H1 (cell line): ENCODE data around the gene CRYBA4. TPM values are rescaled to one million over a fixed set of nuclear protein-coding genes. Genes with fewer than 3 reads are reported as not detected.

Experiments used
- CTCF ChIA-PET: fragments of 300-600 bp; sonication (Branson Sonifier 250); formaldehyde crosslinking; loops from one replicate; lab custom pipeline; 2021; ENCODE audit not compliant: partially characterized antibody; lab: Charles Lee
- POLR2A ChIA-PET: fragments of 300-600 bp; sonication (Branson Sonifier 250); formaldehyde crosslinking; loops from one replicate; lab custom pipeline; 2021; ENCODE audit warnings: inconsistent platforms; ENCODE audit not compliant: partially characterized antibody; lab: Charles Lee
- DNase-seq, 2 experiments: peaks; one replicate each; pipeline versions ENCODE4 v3.0.0 to v3.0.0-alpha.2; 2010 to 2022; ENCODE audit warnings: low spot score in 2 of 2, low read depth in 1 of 2, mixed read lengths in 1 of 2
- FAIRE-seq: peaks from 2 replicates; lab custom pipeline; 2011; peaks lifted over from hg19 to GRCh38; lab: Jason Lieb, UNC
- H2AFZ ChIP-seq: 2 replicates; pipeline ENCODE4 v1.8.1; 2012; ENCODE audit warnings: low read length, inconsistent platforms
- H2AK5ac ChIP-seq: 2 replicates; pipeline ENCODE4 v1.6.1; 2013; ENCODE audit warnings: low read depth, low read length
- H2BK120ac ChIP-seq: replicated peaks from 2 replicates; pipeline ENCODE3; 2013; ENCODE audit warnings: low read depth, low read length, inconsistent platforms
- H2BK12ac ChIP-seq: 2 replicates; pipeline ENCODE4 v1.6.1; 2013; ENCODE audit warnings: low read depth, low read length
- H2BK15ac ChIP-seq: 2 replicates; pipeline ENCODE4 v1.6.1; 2013; ENCODE audit warnings: low read length
- H2BK20ac ChIP-seq: 2 replicates; pipeline ENCODE4 v1.6.1; 2013; ENCODE audit warnings: low read length
- H2BK5ac ChIP-seq: 2 replicates; pipeline ENCODE4 v1.6.1; 2013; ENCODE audit warnings: low read depth, low read length
- H3K14ac ChIP-seq: 2 replicates; pipeline ENCODE4 v1.6.1; 2013; ENCODE audit warnings: inconsistent platforms; ENCODE audit not compliant: insufficient read length
- H3K18ac ChIP-seq: 2 replicates; pipeline ENCODE4 v1.6.1; 2013; ENCODE audit warnings: low read length; ENCODE audit errors: extremely low read depth
- H3K23ac ChIP-seq: 2 replicates; pipeline ENCODE4 v1.6.1; 2013; ENCODE audit warnings: inconsistent platforms; ENCODE audit not compliant: insufficient read length
- H3K23me2 ChIP-seq: 2 replicates; pipeline ENCODE4 v1.6.1; 2013; ENCODE audit warnings: low read depth, low read length
- H3K27ac ChIP-seq: 2 replicates; pipeline ENCODE4 v1.6.1; 2011; ENCODE audit warnings: low read depth, low read length, inconsistent platforms
- H3K27me3 ChIP-seq, 4 experiments: replicated peaks in 1 of 4; 1 replicate in 1 of 4; 2 replicates in 3 of 4; pipeline versions ENCODE4 v1.6.1 to v1.8.1; 2011 to 2013; ENCODE audit warnings: low read length in 3 of 4, mild to moderate bottlenecking in 3 of 4, inconsistent platforms in 2 of 4, mixed read lengths in 2 of 4, moderate library complexity in 1 of 4; ENCODE audit not compliant: control insufficient read depth in 3 of 4, insufficient read depth in 3 of 4; ENCODE audit errors: extremely low read depth in 1 of 4
- H3K36me3 ChIP-seq, 4 experiments: 2 replicates each; pipeline versions ENCODE4 v1.6.1 to v1.8.1; 2011 to 2013; ENCODE audit warnings: mild to moderate bottlenecking in 4 of 4, low read length in 3 of 4, moderate library complexity in 2 of 4, control low read depth in 1 of 4, inconsistent platforms in 1 of 4; ENCODE audit not compliant: insufficient read depth in 4 of 4, control insufficient read depth in 2 of 4
- H3K4ac ChIP-seq: replicated peaks from 2 replicates; pipeline ENCODE3; 2013; ENCODE audit warnings: low read length, low read depth, mixed read lengths, inconsistent platforms; ENCODE audit not compliant: insufficient read length
- H3K4me1 ChIP-seq, 4 experiments: replicated peaks in 1 of 4; 1 replicate in 1 of 4; 2 replicates in 3 of 4; pipeline versions ENCODE4 v1.6.1 to v1.8.1; 2011 to 2013; ENCODE audit warnings: low read length in 3 of 4, inconsistent platforms in 2 of 4, mixed read lengths in 1 of 4; ENCODE audit not compliant: insufficient read depth in 4 of 4, control insufficient read depth in 3 of 4
- H3K4me2 ChIP-seq, 2 experiments: 2 replicates each; pipeline versions ENCODE4 v1.6.1 to v1.8.1; 2011 to 2013; ENCODE audit warnings: low read depth in 2 of 2, low read length in 2 of 2, control low read depth in 1 of 2, inconsistent platforms in 1 of 2, mild to moderate bottlenecking in 1 of 2; ENCODE audit not compliant: insufficient read depth in 1 of 2
- H3K4me3 ChIP-seq, 4 experiments: fragments of 200-600, 300-600 bp in 1 of 4; sonication (generic), shearing (Covaris generic), sonication (Bioruptor Twin) in 1 of 4; 2 replicates each; pipeline versions ENCODE4 v1.5.1 to v1.8.1; 2011 to 2016; ENCODE audit warnings: low read length in 4 of 4, low read depth in 3 of 4, control low read depth in 2 of 4, inconsistent platforms in 2 of 4, mild to moderate bottlenecking in 2 of 4, mixed read lengths in 1 of 4, moderate library complexity in 1 of 4; ENCODE audit not compliant: insufficient read depth in 2 of 4; ENCODE audit errors: extremely low read depth in 1 of 4
- H3K56ac ChIP-seq: replicated peaks from 2 replicates; pipeline ENCODE3; 2013; ENCODE audit warnings: low read depth, mild to moderate bottlenecking, mixed read lengths, low read length, inconsistent platforms; ENCODE audit not compliant: insufficient read length
- H3K79me1 ChIP-seq: 2 replicates; pipeline ENCODE4 v1.6.1; 2013; ENCODE audit warnings: low read depth, low read length, control low read depth
- H3K79me2 ChIP-seq, 2 experiments: 2 replicates each; pipeline versions ENCODE4 v1.6.1 to v1.8.1; 2012 to 2013; ENCODE audit warnings: low read length in 2 of 2, mild to moderate bottlenecking in 2 of 2, inconsistent platforms in 1 of 2; ENCODE audit not compliant: insufficient read depth in 2 of 2, control insufficient read depth in 1 of 2
- H3K9ac ChIP-seq, 4 experiments: replicated peaks in 1 of 4; 1 replicate in 1 of 4; 2 replicates in 3 of 4; pipeline versions ENCODE4 v1.6.1 to v1.8.1; 2011 to 2013; ENCODE audit warnings: low read depth in 3 of 4, low read length in 3 of 4, control low read depth in 2 of 4, mild to moderate bottlenecking in 2 of 4, moderate library complexity in 2 of 4, inconsistent platforms in 1 of 4; ENCODE audit errors: extremely low read depth in 1 of 4
- H3K9me3 ChIP-seq, 2 experiments: 2 replicates each; pipeline versions ENCODE4 v1.6.1 to v1.8.1; 2012 to 2013; ENCODE audit warnings: mild to moderate bottlenecking in 2 of 2, moderate library complexity in 2 of 2, control low read depth in 1 of 2, inconsistent platforms in 1 of 2, low read depth in 1 of 2, low read length in 1 of 2, mixed read lengths in 1 of 2; ENCODE audit not compliant: insufficient read depth in 2 of 2
- H4K20me1 ChIP-seq, 2 experiments: replicated peaks in 1 of 2; 2 replicates each; pipeline versions ENCODE3 to v1.8.1; 2011 to 2013; ENCODE audit warnings: inconsistent platforms in 2 of 2, low read length in 2 of 2, mild to moderate bottlenecking in 1 of 2; ENCODE audit not compliant: insufficient read depth in 2 of 2, control insufficient read depth in 1 of 2
- H4K5ac ChIP-seq: 2 replicates; pipeline ENCODE4 v1.6.1; 2013; ENCODE audit warnings: low read length, low read depth, mixed read lengths, inconsistent platforms; ENCODE audit not compliant: insufficient read length
- H4K8ac ChIP-seq: 2 replicates; pipeline ENCODE4 v1.8.0; 2013; ENCODE audit warnings: mild to moderate bottlenecking, moderate library complexity, low read length, inconsistent platforms; ENCODE audit not compliant: insufficient read depth; ENCODE audit errors: extremely low read depth
- H4K91ac ChIP-seq: replicated peaks from 2 replicates; pipeline ENCODE3; 2013; ENCODE audit warnings: low read length, mixed read lengths, inconsistent platforms; ENCODE audit not compliant: insufficient read length
- MAFK ChIP-seq: IDR thresholded peaks from 2 replicates; pipeline ENCODE4 v1.6.1; 2012; ENCODE audit warnings: low read depth, mild to moderate bottlenecking, improper control_type of control experiment, low read length
- SIX5 ChIP-seq: IDR thresholded peaks from 2 replicates; pipeline ENCODE4 v1.6.1; 2011; ENCODE audit warnings: mild to moderate bottlenecking, low read depth, low read length
- WGBS, 2 experiments: shearing (Covaris generic) in 1 of 2; methylation state at CpG; one replicate each; pipeline versions ENCODE4 v1.1.6 to v1.1.7; 2013 to 2015; ENCODE audit warnings: low lambda C conversion rate in 2 of 2, mixed read lengths in 2 of 2, inconsistent platforms in 1 of 2, low coverage in 1 of 2, missing lambda C conversion rate in 1 of 2; ENCODE audit not compliant: insufficient replicate concordance in 2 of 2, insufficient coverage in 1 of 2, insufficient read length in 1 of 2; ENCODE audit errors: extremely low coverage in 1 of 2, missing lambda C conversion rate in 1 of 2; 5-methylcytosine and 5-hydroxymethylcytosine counted together
- polyA plus RNA-seq, 7 experiments: library from polyadenylated mRNA; depleted of rRNA in 3 of 7; stranded (reverse) in 5 of 7; unstranded in 2 of 7; fragments of >200 nt in 5 of 7; fragments of 200-250 nt in 2 of 7; gene quantifications; 1 replicate in 5 of 7; 2 replicates in 1 of 7; 4 replicates in 1 of 7; pipeline versions ENCODE4 v1.2.1 to v1.2.3, GENCODE V29; 2011 to 2013; ENCODE audit warnings: missing spikeins in 2 of 7, mixed read lengths in 2 of 7
- total RNA-seq: library from RNA; stranded (reverse); fragmentation: NEBNext Ultra II Directional; extraction: Animal tissue kit (Norgen Biotek cat#: 25700); gene quantifications from 2 replicates; pipeline ENCODE4 v1.2.1, GENCODE V29; 2021

CRYBA4 gene
- total and polyA plus RNA-seq, 2 of the 8 experiments (the other 6 are each of a cell fraction or from before 2014, with no cell fraction given) = 0.67 to 3.1 TPM

- no peaks in the 10 kb centered on the region; a peak in 1 of 7 replicates for H3K27me3 ChIP-seq
- peaks cover 12 to 21% (median 13%) of the 10 kb centered on the region in 4 experiments for H3K4me1 ChIP-seq
- no peak overlapping the region for H4K8ac ChIP-seq
- peaks cover 3 to 13% (median 7%) of the 10 kb centered on the region in 4 experiments; a peak in 4 of 8 replicates for H3K36me3 ChIP-seq
- no peak for FAIRE-seq
- no peaks in the 10 kb centered on the region for H3K9me3 ChIP-seq
- H3K23ac ChIP-seq = no peak overlapping the region
- peak overlapping the region; percentile 76 for H2BK5ac ChIP-seq
- no peak overlapping the region; the same call in 1 of the 2 replicates for H2BK20ac ChIP-seq
- no peak overlapping the region for H3K4ac ChIP-seq
- no peak overlapping the region for H3K18ac ChIP-seq
- H2BK15ac ChIP-seq = 0 out of 2 replicates have a peak overlapping the region, but pooled peaks have one; percentile 3
- 88% methylated on average over 5 of the region's 6 CpGs; no CpG with 5 or more reads in 1 of the 2 experiments for WGBS, 2 experiments
- H3K79me2 ChIP-seq = peaks cover 0 to 38% of the 10 kb centered on the region in 2 experiments; a peak in 2 of 4 replicates
- POLR2A ChIA-PET = interaction anchor here (0.8 to 7.9 kb wide), 9 partner anchors 8 to 176 kb away, joined by 3 to 43 read pairs (median 7); no protein-coding TSS in a partner anchor
- H3K23me2 ChIP-seq = peaks cover 15% of the 10 kb centered on the region
- peak overlapping the region; percentile 35 to 49; a peak in 3 of 4 replicates for H3K4me2 ChIP-seq
- 0 out of 2 replicates have a peak, but pooled peaks cover 3% of the 10 kb centered on the region for H3K79me1 ChIP-seq
- H4K20me1 ChIP-seq = no peaks in the 10 kb centered on the region
- no peak overlapping the region for H2AFZ ChIP-seq
- DNase-seq = no peak
- H3K4me3 ChIP-seq = peak overlapping the region in 1 of 4 experiments; percentile 16; a peak in 3 of 8 replicates
- peak overlapping the region; percentile 20 for H4K5ac ChIP-seq
- H3K14ac ChIP-seq = no peak overlapping the region
- H2BK12ac ChIP-seq = peak overlapping the region; percentile 51; the same call in 1 of the 2 replicates
- no peak overlapping the region; a peak in 1 of 7 replicates for H3K9ac ChIP-seq
- CTCF ChIA-PET = interaction anchor here (0.9 to 1.6 kb wide), 4 partner anchors 8 to 158 kb away, joined by 3 to 5 read pairs (median 4); no protein-coding TSS in a partner anchor
- H2AK5ac ChIP-seq = 0 out of 2 replicates have a peak overlapping the region, but pooled peaks have one; percentile 19
- peak overlapping the region; percentile 58; the same call in 1 of the 2 replicates for H3K27ac ChIP-seq
- H3K56ac ChIP-seq = no peak overlapping the region
- no peak overlapping the region for H4K91ac ChIP-seq
- H2BK120ac ChIP-seq = no peak overlapping the region
- TF ChIP-seq MAFK (no peak), SIX5 (no peak)
These were observed 38.6 kb downstream of the CRYBA4 start for GRCh38 chr22:26660356-26660755.
